Hematopoietic multipotent progenitor cell treated with erythropoietin and hydrocortisone succinate and interleukin-3 and kit ligand, for 17 days (in vitro differentiated cells): ENCODE data around the gene TOM1L2.

Source experiments
- DNase-seq: peaks from one replicate; pipeline ENCODE4 v3.0.0-alpha.2; 2015; ENCODE audit warnings: low spot score

The TOM1L2 gene

DNA sequence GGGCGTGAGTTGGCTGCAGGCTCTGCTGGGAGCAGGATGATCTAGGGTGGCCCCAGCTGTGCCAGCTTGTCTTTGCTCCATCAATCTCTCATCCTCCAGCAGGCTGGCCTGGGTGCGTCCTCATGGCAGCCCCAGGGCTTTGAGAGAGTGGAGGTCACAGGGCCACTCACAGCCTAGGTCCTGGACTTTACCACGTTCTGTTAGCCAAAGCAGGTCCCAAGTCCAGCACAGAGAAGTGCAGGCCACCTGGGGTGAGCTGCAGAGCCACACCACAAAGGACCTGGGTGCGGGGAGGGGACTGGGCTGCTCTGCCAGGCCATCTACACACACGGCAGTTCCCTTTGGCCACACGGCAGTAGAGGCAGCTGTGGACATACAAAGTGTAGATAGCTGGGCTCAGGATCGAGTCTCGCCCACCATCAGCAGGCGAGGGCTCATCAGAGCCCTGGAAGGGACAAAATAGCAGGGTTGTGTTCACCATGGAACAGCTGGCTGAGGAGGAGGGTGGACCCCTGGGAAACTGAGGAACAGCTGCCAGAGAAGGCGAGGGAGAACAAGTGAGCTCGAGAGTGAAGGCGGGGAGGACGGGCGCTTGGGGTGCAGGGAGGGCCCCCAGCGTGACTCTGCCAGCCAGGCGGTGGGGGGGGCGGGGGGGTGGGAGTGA, 165.5 kb downstream of the TOM1L2 start:
- no peak for DNase-seq

- DNase-seq = no peak
These were observed 166.2 kb downstream of the TOM1L2 start for GRCh38 chr17:17806035-17806434.

DNA sequence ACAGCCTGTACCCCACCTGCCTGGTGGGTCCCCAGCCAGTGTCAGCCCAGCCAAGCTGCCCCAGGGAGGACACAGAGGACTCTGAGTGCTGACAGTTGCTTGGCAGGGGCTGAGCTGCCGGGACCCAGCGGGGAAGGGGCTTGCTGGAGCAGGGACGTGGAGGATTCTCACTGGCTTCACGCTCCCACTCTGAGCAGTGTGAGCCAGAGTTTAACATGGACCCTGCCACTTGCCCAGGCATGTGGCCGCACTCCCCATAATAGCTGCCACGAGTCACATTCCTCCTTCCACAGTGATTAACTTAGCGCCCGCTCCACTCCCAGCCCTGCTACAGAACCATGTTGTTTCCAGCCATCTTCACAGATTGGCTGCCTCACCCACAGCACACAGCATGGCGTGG, 166.6 kb downstream of the TOM1L2 start:
- no peak for DNase-seq

- no peak for DNase-seq
These were observed 168.2 kb downstream of the TOM1L2 start for GRCh38 chr17:17804007-17804406.

- no peak for DNase-seq
These were observed 170.3 kb downstream of the TOM1L2 start for GRCh38 chr17:17801800-17802481.

DNA sequence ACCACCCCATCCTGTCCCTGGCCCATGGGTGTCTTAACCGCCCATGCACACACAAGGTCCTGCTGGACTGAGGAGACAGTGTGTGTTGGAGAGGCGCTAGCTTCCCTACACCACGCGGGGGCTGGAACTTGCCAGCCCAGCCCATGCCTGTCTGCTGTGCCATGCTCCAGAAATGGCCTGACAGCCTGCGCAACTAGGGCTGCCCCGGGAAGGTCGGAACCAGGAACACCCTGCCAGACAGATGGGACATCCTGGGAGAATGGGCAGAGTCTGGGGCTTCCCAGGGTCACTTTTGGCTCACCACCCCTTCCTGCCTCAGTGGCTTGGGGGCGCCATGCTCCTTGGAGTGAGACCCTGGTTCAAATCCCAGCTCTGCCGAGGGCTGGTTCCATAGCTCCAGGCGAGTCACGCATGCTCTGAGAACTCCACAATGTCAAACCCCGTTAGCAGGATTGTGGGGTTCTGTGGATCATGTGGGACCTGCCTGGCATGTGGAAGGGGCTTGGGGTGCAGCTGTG, 171.6 kb downstream of the TOM1L2 start:
- DNase-seq = no peak

DNA sequence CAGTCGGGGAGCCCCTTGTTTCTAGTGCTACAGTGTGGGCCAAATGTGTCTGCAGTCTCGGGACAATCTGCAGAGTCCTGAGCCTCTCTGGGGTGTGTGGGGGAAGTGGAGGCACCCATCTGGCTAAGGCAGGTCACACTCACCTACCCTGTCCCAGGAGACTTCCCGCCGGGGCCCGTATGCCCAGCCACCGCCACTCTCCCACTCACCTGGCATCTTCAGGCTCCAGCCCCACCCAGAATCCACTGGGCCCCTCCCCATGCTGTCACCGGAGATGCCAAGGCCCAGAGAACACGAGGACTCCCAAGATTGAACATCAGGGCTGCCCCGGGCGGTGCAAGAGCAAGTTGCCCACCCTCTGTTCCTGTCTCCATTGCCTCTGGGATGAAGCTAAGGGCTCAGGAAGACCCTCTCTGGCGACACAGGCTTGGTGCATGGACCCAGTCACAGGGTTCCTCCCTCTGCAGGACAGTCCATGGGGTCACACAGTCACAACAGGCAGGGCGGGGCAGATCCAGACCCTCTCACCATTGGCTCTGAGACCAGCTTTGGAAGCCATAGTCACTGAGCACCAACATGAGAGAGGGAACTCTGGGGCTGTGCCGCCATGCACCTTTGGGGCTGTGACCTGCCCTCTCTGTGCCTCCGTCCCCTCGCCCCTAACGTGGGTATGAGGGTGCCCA, 173.5 kb downstream of the TOM1L2 start:
- DNase-seq = no peak

DNA sequence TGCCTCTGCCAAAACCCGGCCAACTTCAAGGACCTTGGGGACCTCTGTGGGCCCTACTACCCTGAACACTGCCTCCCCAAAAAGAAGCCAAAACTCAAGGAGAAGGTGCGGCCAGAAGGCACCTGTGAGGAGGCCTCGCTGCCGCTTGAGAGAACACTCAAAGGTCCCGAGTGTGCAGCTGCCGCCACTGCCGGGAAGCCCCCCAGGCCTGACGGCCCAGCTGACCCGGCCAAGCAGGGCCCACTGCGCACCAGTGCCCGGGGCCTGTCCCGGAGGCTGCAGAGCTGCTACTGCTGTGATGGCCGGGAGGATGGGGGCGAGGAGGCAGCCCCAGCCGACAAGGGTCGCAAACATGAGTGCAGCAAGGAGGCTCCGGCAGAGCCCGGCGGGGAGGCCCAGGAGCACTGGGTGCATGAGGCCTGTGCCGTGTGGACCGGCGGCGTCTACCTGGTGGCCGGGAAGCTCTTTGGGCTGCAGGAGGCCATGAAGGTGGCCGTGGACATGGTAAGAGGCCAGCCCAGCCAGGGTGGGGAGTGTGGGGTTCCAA, 174.1 kb downstream of the TOM1L2 start:
- DNase-seq = no peak

- DNase-seq = no peak
These were observed 174.9 kb downstream of the TOM1L2 start for GRCh38 chr17:17797119-17797809.

GRCh38 chr17:17796787-17797061, 175.5 kb downstream of the TOM1L2 start:
- no peak for DNase-seq

DNA sequence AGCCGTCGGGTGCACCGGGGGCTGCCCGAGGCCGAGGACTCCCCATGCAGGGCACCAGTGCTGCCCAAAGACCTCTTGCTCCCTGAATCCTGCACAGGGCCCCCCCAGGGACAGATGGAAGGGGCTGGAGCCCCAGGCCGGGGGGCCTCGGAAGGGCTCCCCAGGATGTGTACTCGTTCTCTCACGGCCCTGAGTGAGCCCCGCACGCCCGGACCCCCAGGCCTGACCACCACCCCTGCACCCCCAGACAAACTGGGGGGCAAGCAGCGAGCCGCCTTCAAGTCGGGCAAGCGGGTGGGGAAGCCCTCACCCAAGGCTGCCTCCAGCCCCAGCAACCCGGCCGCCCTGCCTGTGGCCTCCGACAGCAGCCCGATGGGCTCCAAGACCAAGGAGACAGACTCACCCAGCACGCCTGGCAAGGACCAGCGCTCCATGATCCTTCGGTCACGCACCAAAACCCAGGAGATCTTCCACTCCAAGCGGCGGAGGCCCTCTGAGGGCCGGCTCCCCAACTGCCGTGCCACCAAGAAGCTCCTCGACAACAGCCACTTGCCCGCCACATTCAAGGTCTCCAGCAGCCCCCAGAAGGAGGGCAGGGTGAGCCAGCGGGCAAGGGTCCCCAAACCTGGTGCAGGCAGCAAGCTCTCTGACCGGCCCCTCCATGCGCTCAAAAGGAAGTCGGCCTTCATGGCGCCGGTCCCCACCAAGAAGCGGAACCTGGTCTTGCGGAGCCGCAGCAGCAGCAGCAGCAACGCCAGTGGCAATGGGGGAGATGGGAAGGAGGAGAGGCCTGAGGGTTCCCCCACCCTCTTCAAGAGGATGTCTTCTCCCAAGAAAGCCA, 176.0 kb downstream of the TOM1L2 start:
- no peak for DNase-seq

DNA sequence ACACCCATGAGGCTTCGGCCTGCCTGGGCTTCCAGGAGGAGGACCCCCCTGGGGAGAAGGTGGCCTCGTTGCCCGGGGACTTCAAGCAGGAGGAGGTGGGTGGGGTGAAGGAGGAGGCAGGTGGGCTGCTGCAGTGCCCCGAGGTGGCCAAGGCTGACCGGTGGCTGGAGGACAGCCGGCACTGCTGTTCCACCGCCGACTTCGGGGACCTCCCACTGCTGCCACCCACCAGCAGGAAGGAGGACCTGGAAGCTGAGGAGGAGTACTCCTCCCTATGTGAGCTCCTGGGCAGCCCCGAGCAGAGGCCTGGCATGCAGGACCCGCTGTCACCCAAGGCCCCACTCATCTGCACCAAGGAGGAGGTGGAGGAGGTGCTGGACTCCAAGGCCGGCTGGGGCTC, 176.9 kb downstream of the TOM1L2 start:
- no peak for DNase-seq

DNA sequence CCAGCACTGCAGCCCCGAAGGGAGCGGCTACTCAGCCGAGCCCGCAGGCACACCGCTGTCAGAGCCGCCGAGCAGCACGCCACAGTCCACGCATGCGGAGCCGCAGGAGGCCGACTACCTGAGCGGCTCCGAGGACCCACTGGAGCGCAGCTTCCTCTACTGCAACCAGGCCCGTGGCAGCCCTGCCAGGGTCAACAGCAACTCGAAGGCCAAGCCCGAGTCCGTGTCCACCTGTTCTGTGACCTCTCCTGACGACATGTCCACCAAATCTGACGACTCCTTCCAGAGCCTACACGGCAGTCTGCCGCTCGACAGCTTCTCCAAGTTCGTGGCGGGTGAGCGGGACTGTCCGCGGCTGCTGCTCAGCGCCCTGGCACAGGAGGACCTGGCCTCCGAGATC, 177.8 kb downstream of the TOM1L2 start:
- no peak for DNase-seq
